Colon (tissue), 2 donors: ENCODE data around the gene KCNJ4.

ENCODE experiments used
- FAIRE-seq: peaks from 2 replicates; lab custom pipeline; 2012; peaks lifted over from hg19 to GRCh38; lab: Jason Lieb, UNC
- donor health status: control.
- donor health status: control.

Gene KCNJ4

DNA sequence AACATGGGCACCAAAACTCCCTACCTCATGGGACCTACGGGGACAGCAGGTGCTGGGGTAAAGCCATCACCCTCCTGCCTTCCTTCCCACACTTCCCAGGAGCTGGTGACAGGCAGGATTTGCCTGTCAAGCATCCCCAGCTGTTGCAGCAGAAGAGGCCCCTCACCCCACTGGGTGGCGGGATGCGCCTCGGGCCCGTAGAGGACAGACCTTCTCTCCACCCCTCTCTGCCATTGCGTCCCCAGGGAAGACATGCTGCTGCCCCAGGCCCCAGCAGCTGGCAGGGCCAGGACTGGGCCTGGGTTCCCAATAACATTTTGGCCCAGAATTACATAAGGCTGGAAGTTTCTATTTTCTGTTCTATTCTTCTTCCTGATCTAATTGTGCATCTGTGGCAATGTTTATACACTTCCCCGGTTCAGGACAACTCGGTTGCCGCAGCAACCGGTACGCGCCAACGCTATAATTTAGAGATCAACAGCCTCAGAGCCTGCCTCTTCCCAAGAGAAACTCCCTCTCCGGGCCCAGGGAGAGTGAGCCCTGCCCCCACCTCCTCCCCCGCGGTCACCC is 25.4 kb downstream of the KCNJ4 start:
- no peak for FAIRE-seq

DNA sequence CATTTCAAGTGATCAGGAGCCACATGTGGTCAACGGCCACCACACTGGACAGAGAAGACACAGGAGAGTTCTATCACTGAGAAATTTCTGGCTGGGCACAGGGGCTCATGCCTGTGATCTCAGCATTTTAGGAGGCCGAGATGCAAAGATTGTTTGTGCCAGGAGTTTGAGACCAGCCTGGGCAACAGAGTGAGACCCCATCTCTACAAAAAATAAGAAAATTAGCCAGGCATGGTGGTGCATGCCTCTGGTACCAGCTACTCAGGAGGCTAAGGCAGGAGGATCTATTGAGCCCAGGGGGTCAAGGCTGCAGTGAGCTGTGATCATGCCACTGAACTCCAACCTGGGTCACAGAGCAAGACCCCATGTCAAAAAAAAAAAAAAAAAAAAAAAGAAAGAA is 26.3 kb downstream of the KCNJ4 start:
- no peak for FAIRE-seq

DNA sequence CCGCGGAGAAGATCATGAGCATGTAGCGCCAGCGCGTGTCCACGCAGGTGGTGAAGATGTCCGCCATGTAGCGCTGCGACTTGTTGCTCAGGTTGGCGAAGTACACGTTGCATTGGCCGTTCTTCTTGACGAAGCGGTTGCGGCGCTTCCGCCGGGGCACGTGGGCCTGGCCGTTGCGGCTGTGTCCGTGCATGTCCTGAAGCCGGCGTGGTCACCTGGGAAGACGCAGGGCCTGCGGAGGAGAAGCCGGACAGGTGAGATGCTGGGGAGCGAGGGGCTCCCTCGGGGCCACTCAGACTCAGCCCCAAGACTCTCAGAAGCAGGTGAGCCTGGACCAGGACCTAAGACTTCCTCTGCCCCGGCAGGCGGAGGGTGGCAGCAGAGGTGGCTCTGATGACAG is 27.1 kb downstream of the KCNJ4 start:
- FAIRE-seq: no peak

DNA sequence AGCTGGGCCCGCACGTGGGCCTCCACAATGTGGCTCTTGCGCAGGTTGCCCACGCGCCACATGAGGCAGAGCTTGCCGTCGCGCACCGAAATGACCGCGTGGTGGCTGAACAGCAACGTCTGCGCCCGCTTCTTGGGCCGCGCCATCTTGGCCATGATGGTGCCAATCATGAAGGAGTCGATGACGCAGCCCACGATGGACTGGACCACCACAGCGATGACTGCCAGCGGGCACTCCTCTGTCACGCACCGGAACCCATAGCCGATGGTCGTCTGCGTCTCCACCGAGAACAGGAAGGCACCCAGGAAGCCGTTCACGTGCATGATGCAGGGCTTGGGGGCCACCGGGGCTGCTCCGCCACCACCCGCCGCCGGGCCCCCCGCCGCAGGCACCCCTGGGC is 27.5 kb downstream of the KCNJ4 start:
- FAIRE-seq: no peak

DNA sequence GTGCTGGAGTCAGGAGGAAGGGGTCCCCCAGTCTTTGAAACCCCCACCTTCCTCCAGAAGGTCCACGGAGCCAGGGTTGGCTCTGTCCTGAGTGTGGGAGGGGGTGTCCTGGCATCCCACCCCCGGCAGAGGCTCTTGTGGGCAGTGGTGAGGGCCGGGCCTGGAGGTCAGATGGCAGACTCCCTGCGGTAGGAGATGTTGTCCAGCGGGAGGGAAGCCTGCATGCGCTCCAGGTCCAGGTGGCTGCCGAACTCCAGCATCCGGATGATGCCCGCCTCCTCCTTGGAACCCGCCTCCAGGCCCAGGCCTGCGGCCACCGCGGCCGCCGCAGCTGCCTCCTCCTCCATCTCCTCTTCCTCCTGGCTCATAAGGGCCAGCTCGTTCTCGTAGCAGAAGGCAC is 28.4 kb downstream of the KCNJ4 start:
- FAIRE-seq: no peak

DNA sequence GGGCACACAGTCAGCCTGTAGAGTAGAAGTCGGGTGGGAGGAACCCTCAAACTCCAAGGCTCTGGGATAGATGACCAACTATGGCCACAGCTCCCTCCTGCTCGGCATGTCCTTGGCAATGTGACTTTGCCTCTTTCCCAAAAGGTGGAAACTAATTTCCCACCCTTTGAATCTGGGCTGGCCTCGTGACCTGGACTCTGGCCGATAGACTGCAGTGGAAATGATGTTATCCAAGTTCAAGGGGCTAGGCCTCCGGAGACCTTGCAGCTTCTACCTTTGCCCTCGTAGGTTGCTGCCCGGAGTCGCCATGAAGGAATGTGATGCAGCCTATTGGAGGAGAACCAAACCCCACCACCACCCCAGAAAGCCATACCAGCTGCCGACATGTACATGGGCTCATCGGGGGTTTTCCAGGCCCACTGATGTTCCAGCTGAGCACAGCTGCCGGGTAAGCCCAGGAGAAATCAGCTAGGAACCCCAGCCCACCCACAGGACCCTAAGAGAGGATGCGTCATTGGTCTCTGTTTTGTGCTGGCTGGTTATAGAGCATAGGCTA is 30.4 kb downstream of the KCNJ4 start:
- FAIRE-seq: no peak

DNA sequence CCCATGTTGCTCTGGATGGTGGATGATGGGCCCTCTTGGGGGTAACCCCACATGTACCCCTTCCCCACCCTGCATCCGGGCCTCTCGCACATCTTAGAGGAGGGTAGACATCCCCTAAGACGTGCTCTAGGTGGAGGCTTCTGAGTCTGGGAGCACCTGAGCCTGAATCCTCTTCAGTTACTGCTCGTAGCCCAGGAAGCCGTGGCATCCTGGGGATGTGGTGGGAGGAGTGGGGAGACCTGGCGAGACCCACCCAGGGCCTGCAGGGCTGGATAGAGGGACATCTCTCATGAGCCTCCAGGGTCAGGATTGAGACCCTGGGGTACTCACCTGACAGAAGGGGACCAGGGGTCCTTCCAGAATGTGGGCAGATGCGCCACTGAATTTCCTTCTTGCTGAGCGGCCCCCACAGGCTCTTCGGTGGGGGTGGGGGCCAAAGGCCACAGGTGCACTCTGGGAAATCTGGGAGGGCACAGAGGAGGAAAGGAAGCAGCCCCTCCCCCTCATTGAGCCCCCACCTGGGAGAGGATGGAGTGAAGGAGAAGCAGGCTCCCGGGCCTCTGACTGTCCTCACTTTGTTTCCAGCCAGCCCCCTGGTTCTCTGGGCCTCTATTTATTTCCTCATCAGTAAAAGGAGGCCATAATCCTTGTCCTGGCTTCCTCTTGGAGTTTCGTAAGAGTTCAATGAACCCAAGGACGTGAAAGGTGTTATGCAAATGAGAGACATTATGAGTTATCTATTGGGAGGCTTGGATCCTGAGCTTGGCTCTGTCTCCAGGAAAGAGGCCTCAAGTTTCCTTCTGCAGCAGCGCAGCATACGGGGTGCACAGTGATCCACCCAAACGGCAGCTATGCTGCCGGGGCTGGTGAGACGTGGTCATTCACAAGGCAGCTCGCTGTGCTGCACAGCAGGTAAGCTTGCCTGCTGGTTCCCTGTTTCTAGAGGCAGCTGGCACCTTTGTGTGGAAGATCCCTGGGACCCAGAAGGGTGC is 31.2 kb downstream of the KCNJ4 start:
- no peak for FAIRE-seq

DNA sequence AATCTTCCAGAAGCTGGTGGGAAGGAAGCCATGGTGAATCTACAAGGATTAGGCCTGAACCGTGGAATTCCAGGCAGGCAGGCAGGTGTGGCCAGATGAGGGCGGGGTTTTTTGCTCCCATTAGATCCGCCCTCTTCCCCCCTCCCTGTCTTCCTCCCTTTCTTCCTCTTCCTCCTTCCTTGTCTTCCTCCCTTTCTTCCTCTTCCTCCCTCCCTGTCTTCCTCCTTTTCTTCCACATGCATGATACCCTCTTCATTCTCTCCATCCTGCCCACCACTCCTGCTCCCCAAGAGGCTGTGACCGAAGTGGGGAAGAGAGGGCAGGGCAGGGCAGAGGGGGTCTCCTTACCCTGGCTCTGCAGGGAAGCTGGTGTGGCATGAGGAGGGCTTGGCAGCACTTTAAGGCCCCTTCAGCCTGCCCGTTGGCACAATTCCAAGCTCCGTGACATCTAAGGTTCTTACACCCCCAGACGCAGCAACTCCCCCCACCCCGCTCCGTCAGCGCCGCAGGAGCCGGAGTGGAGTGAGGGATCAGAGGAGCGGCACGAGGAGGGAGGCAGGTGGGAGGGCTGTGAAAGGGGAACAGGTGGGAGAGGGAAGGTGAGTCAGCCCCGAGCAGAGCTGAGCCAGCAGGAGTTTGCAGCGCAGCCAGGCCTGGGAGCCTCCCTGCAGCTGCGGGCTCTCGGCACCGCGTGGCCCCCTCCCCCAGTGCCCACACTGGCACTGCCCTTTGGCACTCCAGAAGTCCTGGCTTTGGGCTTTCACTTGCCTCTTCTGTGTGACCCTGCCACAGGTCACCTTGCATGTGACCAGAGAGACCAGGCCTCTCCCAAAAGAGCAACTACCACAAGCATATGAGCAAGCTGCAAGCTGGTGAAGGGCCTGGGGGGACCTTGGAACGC is 32.1 kb downstream of the KCNJ4 start:
- FAIRE-seq: no peak

DNA sequence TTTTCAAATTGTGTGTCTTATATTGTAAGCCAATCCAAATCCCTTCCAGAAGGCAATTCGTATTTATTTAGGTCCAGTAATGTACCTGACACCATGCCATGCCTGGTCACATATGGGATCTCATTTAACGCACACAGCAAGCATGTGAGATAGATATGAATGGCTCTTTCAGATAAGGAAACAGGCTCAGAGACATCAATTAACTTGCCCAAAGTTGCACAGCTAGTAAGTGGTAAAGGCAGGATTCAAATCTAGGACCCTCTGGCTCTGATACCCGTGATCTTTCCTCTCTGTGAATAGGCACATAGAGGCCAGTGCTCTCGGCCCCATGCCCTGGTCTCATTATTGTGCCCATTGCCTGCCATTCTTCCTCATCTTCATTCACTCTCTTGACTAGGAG is 34.3 kb downstream of the KCNJ4 start:
- FAIRE-seq: no peak

DNA sequence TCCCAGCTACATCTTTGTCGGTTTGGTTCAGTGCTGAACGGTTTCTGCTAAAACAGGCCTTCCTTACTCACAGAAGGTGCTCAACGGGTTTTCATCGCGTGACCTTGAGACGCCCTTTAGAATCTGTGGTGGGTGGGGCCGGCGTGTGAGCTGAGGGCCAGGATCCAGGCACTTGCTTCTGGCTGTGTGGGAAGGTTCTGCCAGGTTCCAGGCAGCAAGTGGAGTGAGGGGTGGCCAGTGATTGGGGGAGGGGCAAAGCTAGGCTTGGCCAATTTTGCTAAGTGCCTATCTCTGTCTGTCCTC is 35.2 kb downstream of the KCNJ4 start:
- no peak for FAIRE-seq

DNA sequence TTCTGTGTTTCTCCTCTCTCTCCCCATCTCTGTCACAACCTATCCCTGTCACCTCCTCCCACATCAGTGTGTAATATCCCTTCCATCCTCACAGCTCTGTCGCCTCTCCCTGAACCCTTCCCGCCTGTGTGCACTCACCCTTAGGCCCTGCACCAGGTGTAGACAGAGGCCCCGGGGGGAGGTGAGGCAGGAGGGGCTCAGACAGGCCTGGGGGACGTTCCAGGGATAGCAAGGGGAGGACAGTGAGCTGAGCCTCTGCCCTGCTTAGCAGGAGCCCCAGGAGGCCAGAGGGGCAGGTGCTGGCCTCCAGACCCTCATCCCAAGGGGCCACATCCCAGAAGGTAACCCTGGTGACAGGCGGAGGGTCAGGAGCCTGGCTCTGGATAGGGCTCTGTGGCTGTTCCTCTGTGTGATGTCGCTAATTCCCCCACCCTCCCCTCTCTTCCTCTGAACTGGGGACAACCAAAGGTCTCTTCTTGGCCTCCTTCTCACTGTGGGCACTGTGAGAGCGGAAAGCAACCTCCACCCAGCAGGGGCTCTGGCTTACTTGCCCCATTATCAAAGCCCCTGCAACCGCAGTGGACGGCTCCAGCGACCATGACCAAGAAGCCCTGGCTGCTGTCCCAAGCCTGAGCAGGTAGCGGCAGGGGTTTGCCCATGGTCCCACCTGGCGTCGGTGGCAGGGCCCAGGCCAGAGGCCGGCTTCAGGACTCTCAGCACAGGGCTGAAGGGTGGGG is 35.7 kb downstream of the KCNJ4 start:
- FAIRE-seq: no peak

DNA sequence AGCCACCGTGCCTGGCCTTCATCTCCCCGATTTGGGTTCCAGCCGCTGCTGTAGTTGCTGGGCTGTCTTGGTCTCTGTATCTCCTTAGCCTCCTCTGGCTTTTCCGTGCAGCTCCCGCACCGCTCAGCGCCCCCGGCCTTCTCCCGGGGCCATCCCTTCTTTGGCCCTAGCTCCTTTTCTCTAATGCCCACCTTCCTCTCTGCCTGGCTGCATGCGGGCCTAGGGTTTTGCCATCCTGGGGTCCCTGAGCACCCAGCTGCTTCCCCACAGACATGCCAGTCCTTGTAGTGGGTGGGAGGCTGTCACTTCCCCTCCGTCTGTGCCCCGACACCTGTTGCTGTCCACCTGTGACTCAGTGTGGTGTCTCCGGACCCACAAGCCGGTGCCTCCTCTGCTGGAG is 36.4 kb downstream of the KCNJ4 start:
- FAIRE-seq: no peak

DNA sequence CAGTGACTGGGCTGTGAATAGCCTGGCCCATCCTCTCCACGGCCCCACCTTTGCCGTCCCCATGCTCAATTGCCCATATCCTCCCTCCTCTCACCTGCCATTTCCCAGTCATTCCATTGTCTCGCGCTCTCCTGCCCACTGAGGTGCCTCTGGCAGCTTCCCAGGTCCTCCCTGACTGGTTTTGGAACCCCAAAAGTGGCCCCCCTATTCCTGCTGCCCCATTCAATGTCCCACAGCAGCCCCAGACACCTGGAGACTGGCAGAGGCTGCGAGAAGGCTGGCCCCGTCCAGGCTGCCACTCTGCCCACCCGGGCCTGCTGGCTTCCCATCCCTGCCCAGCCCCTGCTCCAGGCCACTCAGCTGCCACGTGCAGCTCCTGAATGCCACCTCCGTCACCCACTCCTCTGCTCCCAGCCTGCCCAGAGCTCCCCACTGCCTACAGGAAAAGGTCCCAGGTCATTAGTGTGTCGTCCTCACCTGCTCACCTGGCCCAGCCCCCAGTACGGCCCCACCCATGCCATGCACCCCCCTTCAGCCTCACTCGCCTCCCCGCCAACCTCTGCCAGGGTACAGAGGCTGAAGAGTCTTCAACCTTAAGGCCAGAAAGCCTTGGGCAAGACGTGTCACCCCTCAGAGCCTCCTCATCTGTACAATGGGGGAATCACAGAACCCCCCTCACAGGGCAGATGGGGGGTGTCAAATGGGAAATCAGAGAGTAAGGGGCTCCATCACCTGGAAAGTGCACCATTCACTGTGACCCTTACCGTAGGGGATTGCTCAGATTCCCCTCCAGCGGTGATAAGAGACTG is 37.5 kb downstream of the KCNJ4 start:
- no peak for FAIRE-seq

DNA sequence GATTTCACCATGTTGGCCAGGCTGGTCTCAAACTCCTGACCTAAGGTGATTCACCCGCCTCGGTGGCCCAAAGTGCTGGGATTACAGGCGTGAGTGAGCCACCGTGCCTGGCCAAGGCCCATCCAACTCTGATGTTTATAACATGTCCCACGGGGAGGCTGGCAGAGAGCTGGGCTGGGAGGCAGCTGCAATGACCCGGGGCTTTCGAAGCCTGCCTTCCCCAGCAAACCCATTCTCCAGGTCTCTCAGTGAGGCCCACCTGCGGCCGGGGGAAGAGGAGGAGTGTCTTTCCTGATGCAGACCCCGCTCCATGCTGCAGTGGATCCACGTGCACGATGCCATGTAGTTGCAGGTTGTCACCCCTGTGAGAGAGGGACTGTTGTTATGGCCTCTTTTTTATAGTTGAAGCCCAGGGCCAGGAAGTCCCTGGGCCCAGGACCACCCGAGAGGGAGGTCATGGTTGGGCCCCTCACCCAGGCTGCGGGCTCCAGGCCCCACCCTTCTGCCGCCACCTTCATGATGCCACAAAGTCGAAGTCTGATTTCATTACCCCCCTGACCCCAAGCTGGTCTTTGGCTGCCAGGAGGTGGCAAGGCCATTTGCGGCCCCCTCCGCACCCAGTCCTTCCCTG is 38.3 kb downstream of the KCNJ4 start:
- no peak for FAIRE-seq

DNA sequence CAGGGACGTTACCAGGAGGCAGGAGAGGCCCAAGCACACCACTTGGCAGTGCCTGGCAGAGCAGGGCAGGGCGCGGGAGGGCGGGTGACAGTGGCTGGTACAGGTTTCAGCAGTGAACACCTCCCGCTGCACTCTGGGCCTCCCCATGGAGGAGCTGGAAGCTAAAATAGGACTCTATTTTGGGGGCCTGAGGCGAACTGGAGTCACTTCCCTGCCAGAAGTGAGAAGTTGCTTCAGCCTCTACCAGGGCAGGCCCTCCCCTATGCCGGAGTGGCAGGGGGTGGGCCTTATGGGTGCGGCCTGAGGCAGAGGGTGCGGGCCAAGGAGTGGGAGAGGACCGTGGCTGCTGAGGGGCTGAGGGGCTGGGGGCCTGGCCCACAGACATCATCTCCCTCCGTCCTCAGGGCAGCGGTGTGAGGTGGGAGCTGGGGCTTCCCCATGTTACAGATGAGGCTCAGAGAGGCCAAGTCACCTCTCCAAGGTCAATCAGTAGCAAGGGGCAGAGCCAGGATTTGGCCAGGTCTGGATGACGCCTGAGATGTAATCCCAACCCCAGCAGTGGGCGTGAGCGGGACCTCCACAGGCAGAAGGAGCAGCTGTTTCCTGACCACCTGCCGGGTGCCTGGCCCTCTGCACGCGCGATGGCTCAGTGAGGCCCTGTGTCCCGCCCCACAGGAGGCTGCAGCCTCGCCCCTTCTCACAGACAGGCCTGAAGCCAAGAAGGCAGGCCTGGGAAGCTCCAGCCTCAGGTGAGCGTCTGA is 39.3 kb downstream of the KCNJ4 start:
- FAIRE-seq: no peak

DNA sequence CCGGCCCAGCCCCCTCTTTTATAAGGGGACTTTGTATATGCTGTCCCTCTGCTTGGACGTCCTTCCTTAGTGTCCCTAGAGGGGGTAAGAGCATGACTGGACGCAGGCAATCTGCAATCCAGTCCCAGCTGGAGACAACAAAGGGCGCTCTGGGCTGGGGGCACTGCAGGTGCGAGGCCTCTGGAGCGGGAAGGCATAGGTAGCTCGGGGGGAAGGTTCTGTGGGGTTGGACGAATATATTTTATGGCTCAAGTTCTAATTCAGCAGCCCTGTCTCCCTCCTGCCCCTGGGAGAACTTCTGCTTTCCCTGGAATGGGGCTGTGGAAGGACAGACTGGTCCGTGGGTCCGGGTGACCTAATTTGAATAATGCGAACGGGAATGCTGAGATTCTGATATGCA is 40.0 kb downstream of the KCNJ4 start:
- no peak for FAIRE-seq

DNA sequence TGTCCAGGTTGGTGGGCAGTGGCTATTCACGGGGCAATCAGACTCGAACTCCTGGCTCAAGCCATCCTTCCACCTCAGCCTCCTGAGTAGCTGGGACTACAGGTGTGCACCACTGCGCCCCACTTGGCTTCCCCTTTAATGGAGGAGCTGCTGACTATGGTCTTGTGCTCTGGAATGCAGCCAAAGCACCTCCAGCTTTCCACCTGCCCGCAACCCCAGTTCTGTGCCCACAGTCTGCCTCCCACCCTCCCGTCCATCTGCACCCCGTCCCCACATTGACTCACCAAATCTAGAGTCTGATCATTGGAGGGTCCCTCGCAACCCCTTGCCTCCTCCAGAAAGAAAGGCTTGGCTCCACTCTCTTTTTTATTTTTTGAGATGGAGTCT is 41.0 kb downstream of the KCNJ4 start:
- no peak for FAIRE-seq

DNA sequence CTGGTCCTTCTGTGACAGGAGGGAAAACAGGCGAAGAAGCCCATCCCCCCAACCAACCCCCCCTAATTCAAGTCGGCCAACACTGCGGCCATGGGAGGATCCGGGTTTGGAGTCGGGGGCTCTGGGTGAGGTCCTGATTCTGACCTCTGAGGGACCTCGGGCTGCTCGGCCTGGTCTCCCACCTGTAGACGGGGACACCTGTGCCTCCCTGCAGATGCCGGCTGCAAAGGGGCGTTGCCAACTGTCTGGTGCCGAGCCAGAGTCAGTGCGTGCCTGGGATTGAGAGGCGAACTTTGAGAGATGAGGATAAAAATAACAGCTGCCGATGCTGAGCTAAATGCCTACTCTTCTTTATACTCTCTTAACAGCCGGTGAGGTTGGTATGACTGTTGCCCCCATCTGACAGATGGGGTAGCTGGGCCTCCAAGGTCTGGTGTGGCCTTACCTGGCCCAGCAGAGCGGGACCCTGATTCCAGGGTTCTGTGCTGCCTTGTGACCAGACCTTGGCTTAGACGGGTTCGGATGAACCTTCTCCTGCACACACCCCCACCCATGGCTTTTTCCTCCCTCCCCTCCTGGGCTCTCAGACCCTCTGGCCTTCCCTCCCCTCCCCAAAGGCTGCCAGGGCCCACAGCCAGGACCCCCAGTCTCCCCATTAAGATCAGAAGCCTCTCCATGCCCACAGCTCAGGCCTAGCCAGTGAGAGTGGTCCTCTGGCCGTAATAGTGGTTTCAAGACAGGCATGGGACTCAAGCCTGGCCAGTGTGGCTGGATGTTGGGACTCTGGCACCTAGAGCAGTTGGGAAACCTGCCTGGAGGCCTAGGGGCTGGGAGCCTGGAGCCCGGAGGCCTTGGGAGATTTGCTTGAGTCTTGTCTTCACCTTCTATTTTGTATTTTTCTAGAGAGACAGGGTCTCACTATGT is 41.7 kb downstream of the KCNJ4 start:
- no peak for FAIRE-seq
